Measurements from ENCODE around the gene KRR1. TPM values are rescaled to one million over a fixed set of nuclear protein-coding genes. Genes with fewer than 3 reads are reported as not detected.
"Not testable (repeated sequence)": the region's sequence is repeated elsewhere in the genome, so short reads cannot be mapped to it uniquely, and the experiment has no call there.

Gene KRR1
- total and polyA plus RNA-seq, 7 experiments from 2014 or later: 64.0 to 120 (median 73.7) TPM

DNA sequence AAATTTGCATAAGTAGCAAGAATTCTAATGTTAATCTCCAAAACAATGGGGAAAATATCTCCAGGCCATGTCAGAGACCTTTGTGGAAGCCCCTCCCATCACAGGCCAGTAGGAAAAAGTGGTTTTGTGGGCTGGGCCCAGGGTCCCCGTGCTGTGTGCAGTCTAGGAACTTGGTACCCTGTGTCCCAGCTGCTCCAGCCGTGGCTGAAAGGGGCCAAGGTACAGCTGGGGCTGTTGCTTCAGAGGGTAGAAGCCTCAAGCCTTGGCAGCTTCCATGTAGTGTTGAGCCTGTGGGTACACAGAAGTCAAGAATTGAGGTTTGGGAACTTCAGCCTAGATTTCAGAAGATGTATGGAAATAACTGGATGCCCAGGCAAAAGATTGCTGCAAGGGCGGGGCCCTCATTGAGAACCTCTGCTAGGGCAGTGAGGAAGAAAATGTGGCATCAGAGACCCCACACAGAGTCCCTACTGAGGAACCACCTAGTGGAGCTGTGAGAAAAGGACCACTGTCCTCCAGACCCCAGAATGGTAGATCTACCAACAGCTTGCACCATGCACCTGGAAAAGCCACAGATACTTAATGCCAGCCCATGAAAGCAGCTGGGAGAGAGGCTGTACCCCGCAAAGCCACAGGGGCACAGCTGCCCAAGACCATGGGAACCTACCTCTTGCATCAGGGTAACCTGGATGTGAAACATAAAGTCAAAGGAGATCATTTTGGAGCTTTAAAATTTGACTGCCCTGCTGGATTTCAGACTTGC is 69.5 kb downstream of the KRR1 start:
- CTCF ChIA-PET; H3K9me3 ChIP-seq (ENCODE audit: control insufficient read depth in 2 of 3, low read length in 3 of 3); H3K36me3 ChIP-seq (ENCODE audit: control insufficient read depth in 2 of 3, insufficient read depth in 3 of 3, low read length in 3 of 3); H3K27me3 ChIP-seq (ENCODE audit: control insufficient read depth in 2 of 2, insufficient read depth in 2 of 2, low read length in 2 of 2); intact Hi-C loops (cut with micrococcal nuclease); ATAC-seq; POLR2A ChIA-PET; DNase-seq; H3K27ac Mint-ChIP-seq; H3K4me3 ChIP-seq (ENCODE audit: low read length); H3K4me3 Mint-ChIP-seq; H3K4me1 ChIP-seq (ENCODE audit: control insufficient read depth in 2 of 2, insufficient read depth in 2 of 2, low read length in 2 of 2); H3K27ac ChIP-seq (ENCODE audit: low read depth, low read length); H3K36me3 Mint-ChIP-seq: not testable (repeated sequence)
- peaks cover 7 to 23% (median 14%) of the 10 kb centered on the region in 5 donors for H3K27me3 Mint-ChIP-seq
- peaks cover 0 to 25% (median 6%) of the 10 kb centered on the region in 11 donors for H3K9me3 Mint-ChIP-seq
- peaks cover 0 to 14% (median 0%) of the 10 kb centered on the region in 7 donors for H3K4me1 Mint-ChIP-seq

Other genes starting within 250 kb of the KRR1 start
- 1 to 10 TPM; 2.7 to 7.3 (median 3.6) TPM for gene CAPS2, start 181.3 kb downstream of the KRR1 start, total RNA-seq
- 1 to 10 TPM; 3.3 to 4.4 TPM for gene CAPS2, start 181.3 kb downstream of the KRR1 start, polyA plus RNA-seq
- not detected for gene GLIPR1L1, start 176.9 kb downstream of the KRR1 start, total RNA-seq
- gene GLIPR1L1, start 176.9 kb downstream of the KRR1 start, polyA plus RNA-seq: not detected
- gene GLIPR1L2, start 120.5 kb downstream of the KRR1 start, total RNA-seq: 1 to 10 TPM in 2 of 5 experiments, under 1 TPM in 3; 0.22 to 2.3 (median 0.38) TPM
- 1 to 10 TPM; 1.3 to 1.8 TPM for gene GLIPR1L2, start 120.5 kb downstream of the KRR1 start, polyA plus RNA-seq
- 100 to 1,000 TPM in 1 of 5 experiments, 10 to 100 TPM in 4; 28.2 to 132 (median 48.7) TPM for gene GLIPR1, start 30.9 kb downstream of the KRR1 start, total RNA-seq
- gene GLIPR1, start 30.9 kb downstream of the KRR1 start, polyA plus RNA-seq: 10 to 100 TPM; 49.1 to 56.0 TPM

Measured in naive thymus-derived CD4-positive, alpha-beta T cell (primary cell).